Right ventricle myocardium superior (tissue), 1 donor: ENCODE measurements around the gene SLC30A1. TPM values are rescaled to one million over a fixed set of nuclear protein-coding genes. Genes with fewer than 3 reads are reported as not detected.
"Not testable (repeated sequence)": the region's sequence is repeated elsewhere in the genome, so short reads cannot be mapped to it uniquely, and the experiment has no call there.

Source experiments
- ATAC-seq: fragments of 200-7000 bp; cut with Tn5 transposase; one replicate; pipeline ENCODE4 v1.9.1; 2020; ENCODE audit warnings: mild to moderate bottlenecking; ENCODE audit not compliant: poor library complexity
- DNase-seq: peaks from one replicate; pipeline ENCODE4 v3.0.0-alpha.2; 2020
- intact Hi-C: fragments of 100-400 bp; cut with DNase I; formaldehyde crosslinking; loops from one replicate; pipeline ENCODE4 v1.11.2; 2022
- long read RNA-seq: library from polyadenylated mRNA; unstranded; transcript quantifications from one replicate; pipeline ENCODE4 v2.0.0, GENCODE V29; 2021
- total RNA-seq: library from RNA; stranded (reverse); fragmentation: NEBNext Ultra II Directional; extraction: Animal tissue kit (Norgen Biotek cat#: 25700); gene quantifications from one replicate; pipeline ENCODE4 v1.2.1, GENCODE V29; 2021
- donor health status: DM: no; HTN: yes; CAD: no; lungs with severe emphysema.

The SLC30A1 gene
- 9.8 TPM for total RNA-seq
- long read RNA-seq, full-length matches to known transcripts, result 28 of 29 reads
- long read RNA-seq, partial matches to known transcripts, result 0 of 29 reads
- long read RNA-seq, other reads (novel, unspliced or antisense), result 1 of 29 reads

DNA sequence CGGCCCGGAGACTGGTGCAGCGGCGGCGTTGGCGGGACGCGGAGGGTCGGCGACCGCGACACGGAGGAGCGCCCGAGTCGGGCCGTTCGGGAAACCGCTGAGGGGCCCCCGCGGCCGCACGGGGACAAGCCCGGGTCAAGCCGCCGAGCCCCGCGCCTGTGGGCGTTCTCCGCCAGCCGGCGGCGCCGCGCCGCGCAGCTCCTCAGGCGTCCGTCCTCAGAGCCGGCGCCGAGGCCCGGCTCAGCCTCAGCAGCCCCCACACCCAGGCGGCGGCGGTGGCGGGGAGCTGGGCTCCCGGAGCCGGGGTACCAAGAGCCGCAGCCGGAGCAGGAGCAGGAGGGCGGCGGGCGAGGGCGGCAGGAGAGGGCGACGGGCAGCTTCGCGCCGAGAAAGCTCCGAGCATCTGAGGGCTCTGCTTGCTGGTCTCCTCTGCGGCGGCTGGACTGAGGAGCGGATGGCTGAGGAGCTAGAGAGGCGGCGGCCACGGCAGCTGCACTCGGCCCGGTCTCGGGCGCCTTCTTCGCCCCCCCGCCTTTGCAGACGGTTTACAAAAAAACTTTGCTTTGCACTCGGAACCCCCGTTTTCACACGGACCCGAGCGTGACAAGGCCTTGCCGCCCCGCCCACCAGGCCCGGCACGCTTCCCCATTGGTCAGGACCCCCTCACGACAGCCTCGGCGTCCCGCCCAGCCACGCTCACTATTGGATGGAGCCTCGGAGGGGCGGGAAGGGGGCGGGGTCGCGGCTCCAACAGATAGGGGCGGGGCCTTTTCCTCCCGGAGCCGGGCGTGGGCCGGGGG is at the start of gene SLC30A1:
Gene SLC30A1, minus strand, starts transcription at position 522 of the 800 bp plus-strand sequence. CDS start 549 bp downstream, outside the sequence.
- DNase-seq (peak; percentile 100), ATAC-seq (peak; percentile 95)
- intact Hi-C loops, result loop anchor here (5.0 kb wide), 1 partner anchor 68 kb away; no protein-coding TSS in a partner anchor

DNA sequence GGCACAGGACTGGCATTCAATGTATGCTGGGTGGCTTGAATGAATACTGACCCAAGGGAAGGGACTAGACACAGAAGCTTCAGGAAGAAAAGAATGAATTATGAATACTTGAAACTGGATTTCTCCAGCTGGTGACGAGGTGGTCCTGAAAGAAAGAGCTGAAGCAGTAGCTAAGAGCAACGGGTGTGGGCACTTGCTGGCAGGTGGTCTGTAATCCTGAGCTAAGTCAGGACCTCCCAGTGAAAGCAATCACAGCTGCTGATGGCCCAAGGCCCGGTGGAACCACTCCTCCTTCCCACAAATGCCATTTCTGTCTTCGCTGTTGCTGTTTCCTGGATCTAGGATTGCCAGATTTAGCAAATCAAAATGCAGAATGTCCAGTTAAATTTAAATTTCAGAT is 49.5 kb upstream of the SLC30A1 start:
- intact Hi-C loops, result no loop called here
- DNase-seq (no peak), ATAC-seq (no peak)

DNA sequence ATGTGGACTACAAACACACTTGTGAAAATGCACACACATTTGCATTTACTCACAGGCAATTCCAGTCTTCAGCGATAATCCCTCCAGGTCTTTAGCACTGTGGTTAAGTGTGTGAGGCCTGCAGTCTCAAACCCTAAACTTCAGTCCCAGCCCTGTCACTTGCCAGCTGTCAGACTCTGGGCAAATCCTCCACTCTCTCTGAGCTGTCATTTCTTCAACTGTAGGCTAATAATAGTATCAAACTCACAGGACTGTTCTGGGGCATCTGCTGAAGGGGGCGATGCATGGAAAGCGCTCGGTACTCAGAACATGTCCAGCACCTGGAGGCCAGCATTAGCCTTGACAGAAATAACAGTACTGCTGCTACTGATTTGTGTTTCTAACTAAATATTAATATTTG is 48.3 kb upstream of the SLC30A1 start:
- intact Hi-C loops, result no loop called here
- peak; percentile 40 for ATAC-seq
- no peak for DNase-seq

- ATAC-seq, DNase-seq, intact Hi-C loops: not testable (repeated sequence)
Measured at GRCh38 chr1:211625866-211626265, 46.9 kb upstream of the SLC30A1 start.

GRCh38 chr1:211625040-211625439 is 46.1 kb upstream of the SLC30A1 start:
- ATAC-seq (peak; percentile 67), DNase-seq (peak; percentile 61)
- intact Hi-C loops, result no loop called here

DNA sequence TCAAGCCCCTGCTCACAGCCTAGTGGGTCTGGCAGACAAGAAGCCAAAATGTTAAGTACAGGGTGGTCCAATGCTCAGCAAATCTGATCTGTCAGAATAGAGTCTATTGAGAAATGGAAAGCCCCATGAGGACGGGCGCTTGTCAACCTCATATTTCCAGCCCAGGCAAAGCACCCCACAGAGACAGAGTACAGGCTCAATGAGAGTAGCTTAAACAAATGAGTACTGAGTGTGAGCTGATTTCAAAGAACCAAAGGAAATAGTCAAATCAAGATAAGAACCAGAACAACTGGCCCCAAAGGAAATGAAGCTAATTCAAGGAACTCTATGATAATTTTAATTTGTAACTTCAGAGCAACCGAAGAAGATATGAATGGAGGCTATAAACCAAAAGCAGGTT is 44.6 kb upstream of the SLC30A1 start:
- ATAC-seq, result no peak
- DNase-seq, result no peak

GRCh38 chr1:211621447-211622198 is 42.7 kb upstream of the SLC30A1 start:
- intact Hi-C loops, result no loop called here
- DNase-seq (peak; percentile 60), ATAC-seq (peak; percentile 42)

More for the DNA sequence above, 44.6 kb upstream of the SLC30A1 start:
- intact Hi-C loops, result no loop called here

DNA sequence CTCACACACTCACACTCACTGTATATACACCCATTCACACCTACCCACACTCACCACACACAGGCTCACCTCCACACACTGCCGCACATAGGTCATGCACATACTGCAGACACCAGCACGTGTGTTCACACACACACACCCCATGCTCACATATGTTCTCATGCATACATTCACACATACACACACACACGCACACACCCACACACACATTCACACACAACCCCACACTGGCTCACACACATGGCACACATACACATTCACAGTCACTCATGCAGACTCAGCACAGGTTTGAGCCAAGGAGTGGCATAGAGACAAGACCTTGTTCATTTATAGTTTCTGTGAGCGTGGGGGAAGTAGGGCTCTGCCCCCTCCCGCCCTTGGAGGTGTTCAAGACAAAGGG is 41.1 kb upstream of the SLC30A1 start:
- no peak for ATAC-seq
- no peak for DNase-seq
- intact Hi-C loops, result no loop called here

DNA sequence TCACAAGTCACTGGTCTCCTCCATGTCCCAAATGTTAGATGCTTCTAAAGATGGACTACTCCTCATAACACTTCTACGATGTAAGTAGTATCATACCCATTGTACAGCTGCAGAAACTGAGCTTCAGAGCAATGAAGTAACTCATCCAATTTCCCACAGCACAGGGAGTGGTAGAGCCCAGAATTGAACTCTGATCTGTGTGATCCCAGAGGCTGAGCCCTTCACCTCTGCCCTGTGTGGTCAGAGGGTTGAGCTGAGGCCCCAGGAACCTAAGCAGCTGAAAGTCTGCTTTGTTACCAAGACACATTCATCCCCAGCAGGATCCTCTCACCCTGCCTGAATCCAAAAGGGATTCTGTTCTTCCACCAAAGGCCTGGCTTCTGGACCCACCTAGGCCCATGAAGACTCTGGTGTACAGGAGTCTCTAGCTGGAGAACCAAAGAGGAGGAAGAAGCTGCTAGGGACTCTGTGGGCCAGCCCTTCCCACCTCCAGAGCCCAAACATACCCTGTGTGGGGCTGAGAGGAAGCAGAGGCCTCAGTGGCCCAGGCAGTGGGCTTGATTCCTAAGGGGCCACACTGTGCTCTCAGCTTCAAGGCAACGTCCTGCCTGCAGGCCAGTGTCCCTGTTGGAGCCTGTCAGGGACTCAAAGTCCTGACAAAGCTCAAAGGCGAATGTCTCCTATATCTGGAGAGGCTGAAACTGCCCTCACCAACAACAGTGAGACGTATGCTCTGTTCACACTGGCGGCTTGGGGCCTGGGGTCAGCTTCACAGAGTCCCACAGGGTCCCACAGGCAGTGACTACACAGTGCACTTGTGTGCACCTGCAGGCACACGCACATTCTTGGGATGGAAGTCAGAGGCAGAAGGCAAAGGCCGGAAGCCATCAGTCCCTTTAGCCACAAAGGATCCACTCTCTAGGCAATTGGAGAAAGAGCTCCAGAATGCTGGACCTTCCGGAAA is 40.4 kb upstream of the SLC30A1 start:
- intact Hi-C loops, result no loop called here
- ATAC-seq (no peak), DNase-seq (no peak)

DNA sequence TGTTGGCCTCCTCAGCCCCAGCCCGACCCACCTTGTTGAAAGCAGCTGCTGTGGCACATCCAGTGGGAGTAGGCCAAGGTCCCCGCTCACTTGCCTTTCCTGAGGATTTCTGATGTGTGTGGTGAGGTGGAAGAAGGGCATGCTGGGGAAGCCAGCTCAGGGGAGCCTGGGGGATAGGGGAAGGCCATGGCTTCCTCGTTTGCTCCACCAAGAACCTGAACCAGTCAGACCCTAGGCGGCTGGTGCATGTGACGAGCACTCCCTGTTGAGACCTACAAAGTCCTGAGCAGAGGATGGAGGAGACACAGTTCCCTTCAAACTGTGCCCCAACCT is 38.0 kb upstream of the SLC30A1 start:
- DNase-seq (no peak), ATAC-seq (no peak)
- intact Hi-C loops, result no loop called here

GRCh38 chr1:211616231-211616964 is 37.4 kb upstream of the SLC30A1 start:
- ATAC-seq (peak; percentile 74), DNase-seq (peak; percentile 87)
- intact Hi-C loops, result no loop called here

DNA sequence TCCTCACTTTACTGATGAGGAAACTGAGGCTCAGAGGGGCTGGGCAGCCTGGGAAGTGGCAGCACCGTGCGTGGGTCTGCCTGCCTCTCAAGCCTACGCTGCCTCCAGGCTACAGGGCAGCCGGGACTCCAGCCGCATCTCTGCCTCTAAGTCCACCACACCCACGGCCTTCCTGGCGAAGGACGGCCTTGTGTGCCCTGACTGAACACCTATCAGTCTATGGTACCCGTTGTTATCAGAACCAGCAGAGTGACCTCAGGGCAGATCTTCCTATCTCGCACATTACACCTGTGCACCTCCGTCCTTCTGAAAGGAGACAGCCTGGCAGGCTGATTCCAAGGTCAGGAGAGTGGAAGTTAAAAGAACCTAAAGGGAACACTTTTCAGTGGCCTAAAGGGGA is 35.7 kb upstream of the SLC30A1 start:
- intact Hi-C loops, result no loop called here
- ATAC-seq, result no peak
- no peak for DNase-seq

GRCh38 chr1:211613951-211614350 is 35.0 kb upstream of the SLC30A1 start:
- ATAC-seq (no peak), DNase-seq (no peak)
- intact Hi-C loops, result no loop called here

- peak; percentile 88 for DNase-seq
- intact Hi-C loops, result no loop called here
- peak; percentile 85 for ATAC-seq
Measured at GRCh38 chr1:211613108-211613947, 34.4 kb upstream of the SLC30A1 start.

- DNase-seq (no peak), ATAC-seq (no peak)
- intact Hi-C loops, result no loop called here
Measured at GRCh38 chr1:211612786-211613107, 33.8 kb upstream of the SLC30A1 start.

DNA sequence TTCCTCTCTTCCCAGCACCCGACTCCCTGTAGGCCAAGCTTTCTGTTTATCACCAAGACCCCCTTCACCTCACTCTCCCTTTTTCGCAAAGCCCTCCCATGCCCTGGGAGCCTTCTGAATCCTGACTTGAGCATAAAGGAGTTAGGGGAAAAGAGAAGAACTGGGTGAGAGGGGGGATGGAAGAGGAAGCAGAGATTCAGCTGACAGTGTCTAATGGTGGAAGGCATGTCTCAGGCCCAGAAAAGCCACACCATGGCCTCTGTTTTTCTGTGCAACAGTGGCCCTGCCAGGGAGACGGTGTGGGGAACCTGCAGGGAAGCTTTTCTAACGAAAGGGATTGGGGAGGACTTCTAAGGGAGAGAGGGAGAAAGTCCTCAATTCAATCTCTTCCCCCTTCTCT is 32.9 kb upstream of the SLC30A1 start:
- DNase-seq (no peak), ATAC-seq (no peak)
- intact Hi-C loops, result no loop called here

DNA sequence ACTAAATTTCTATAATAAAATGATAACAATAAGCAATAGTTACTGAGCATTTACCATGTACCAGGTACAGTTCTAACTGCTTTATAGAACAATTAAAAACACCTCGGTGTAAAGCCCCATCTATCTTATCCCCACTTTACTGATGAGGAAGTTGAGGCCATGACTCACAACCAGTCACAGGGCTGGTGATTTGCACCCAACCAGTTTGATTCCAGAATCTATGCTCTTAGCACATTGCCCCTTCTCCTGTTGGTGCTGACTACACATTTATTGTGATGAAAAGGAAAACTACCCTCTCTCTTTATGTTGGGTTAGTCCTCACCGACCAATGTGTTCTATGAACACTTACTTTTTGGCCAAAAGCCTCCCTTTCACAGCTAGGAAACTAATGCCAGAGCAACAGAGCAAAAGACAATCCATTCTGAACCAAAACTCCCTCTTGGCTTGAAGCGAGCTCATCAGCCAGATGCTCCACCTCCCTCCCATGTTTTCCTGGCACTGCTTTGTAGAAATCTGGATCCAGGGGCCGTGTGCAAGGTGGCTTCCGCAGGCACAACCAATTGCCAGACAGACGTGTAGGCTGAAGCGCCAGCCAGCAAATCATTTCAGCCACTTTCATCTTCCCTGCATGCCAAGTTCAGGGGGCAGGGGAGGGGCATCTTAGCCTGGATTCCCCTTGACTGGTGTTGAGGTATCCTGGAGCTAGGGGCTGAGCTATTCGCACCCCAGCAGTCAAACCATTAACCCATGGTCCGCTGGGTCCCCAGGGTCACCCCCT is 32.0 kb upstream of the SLC30A1 start:
- ATAC-seq, result peak; percentile 48

More for the DNA sequence above, 32.0 kb upstream of the SLC30A1 start:
- DNase-seq, result peak; percentile 63
- intact Hi-C loops, result no loop called here
